Tibial artery (tissue), 4 donors: Measurements from ENCODE around the gene CDK11B.

ENCODE experiments used
- DNase-seq, 2 donors: peaks; one replicate each; pipeline ENCODE4 v3.0.0-alpha.2; 2019
- H3K27ac ChIP-seq, 2 donors: fragments of 200-600 bp; sonication (generic) in 1 of 2; 1 replicate in 1 of 2; 2 replicates in 1 of 2; pipeline ENCODE4 v1.5.1; 2018 to 2019; ENCODE audit warnings: mild to moderate bottlenecking in 1 of 2
- H3K27me3 ChIP-seq, 2 donors: fragments of 200-600 bp; sonication (generic) in 1 of 2; one replicate each; pipeline versions ENCODE4 v1.5.1 to v1.6.0; 2016 to 2019
- H3K36me3 ChIP-seq, 3 donors: fragments of 200-600 bp; sonication (generic) in 2 of 3; one replicate each; pipeline ENCODE4 v1.5.1; 2016 to 2019; ENCODE audit warnings: mild to moderate bottlenecking in 2 of 3
- H3K4me1 ChIP-seq, 4 donors: fragments of 200-600 bp; sonication (generic) in 2 of 4; 1 replicate in 3 of 4; 2 replicates in 1 of 4; pipeline ENCODE4 v1.5.1; 2016 to 2019
- H3K4me3 ChIP-seq, 2 donors: fragments of 200-600 bp; sonication (generic) in 1 of 2; 1 replicate in 1 of 2; 2 replicates in 1 of 2; pipeline ENCODE4 v1.5.1; 2018 to 2019; ENCODE audit warnings: mild to moderate bottlenecking in 2 of 2
- H3K9me3 ChIP-seq, 3 donors: fragments of 200-600 bp; sonication (generic) in 1 of 3; one replicate each; pipeline ENCODE4 v1.5.1; 2016 to 2019
- CTCF ChIP-seq, 2 experiments: fragments of 200-600 bp in 1 of 2; fragments of 450-650 bp in 1 of 2; IDR thresholded peaks; one replicate each; pipeline ENCODE4 v1.5.1; 2017 to 2019; ENCODE audit warnings: antibody characterized with exemption in 2 of 2, mild to moderate bottlenecking in 1 of 2, moderate library complexity in 1 of 2
- intact Hi-C: fragments of 100-400 bp; cut with DNase I; formaldehyde crosslinking; loops from one replicate; pipeline ENCODE4 v1.15.0; 2023; ENCODE audit warnings: low total_unique reads

The CDK11B gene

GRCh38 chr1:1625404-1625775 is 33.4 kb downstream of the CDK11B start:
- Histone ChIP-seq H3K4me1 (peaks cover 0 to 5% (median 2%) of the 10 kb centered on the region in 4 donors), H3K36me3 (peaks cover 9 to 86% (median 29%) of the 10 kb centered on the region in 3 donors), H3K27ac (no peak overlapping the region), H3K27me3 (peaks cover 0 to 29% of the 10 kb centered on the region in 2 donors), H3K4me3 (no peak overlapping the region), H3K9me3 (no peaks in the 10 kb centered on the region)
- intact Hi-C loops: no loop called here
- TF ChIP-seq CTCF (IDR thresholded peaks at IDR 0.05): no peak
- DNase-seq: no peak

GRCh38 chr1:1624443-1625403 is 34.1 kb downstream of the CDK11B start:
- Histone ChIP-seq H3K27ac (no peak overlapping the region), H3K9me3 (no peaks in the 10 kb centered on the region), H3K4me3 (no peak overlapping the region), H3K36me3 (peaks cover 9 to 93% (median 29%) of the 10 kb centered on the region in 3 donors), H3K27me3 (peaks cover 0 to 22% of the 10 kb centered on the region in 2 donors), H3K4me1 (no peaks in the 10 kb centered on the region)
- intact Hi-C loops: no loop called here
- no peak for DNase-seq
- no peak for TF ChIP-seq CTCF (IDR thresholded peaks at IDR 0.05)

GRCh38 chr1:1623631-1624442 is 35.0 kb downstream of the CDK11B start:
- no peak for DNase-seq

GRCh38 chr1:1623181-1623630 is 35.6 kb downstream of the CDK11B start:
- H3K27me3 ChIP-seq: peaks cover 0 to 7% of the 10 kb centered on the region in 2 donors
- peaks cover 5 to 94% (median 20%) of the 10 kb centered on the region in 3 donors for H3K36me3 ChIP-seq
- DNase-seq: no peak
- intact Hi-C loops: no loop called here
- H3K4me3 ChIP-seq: no peak overlapping the region
- H3K27ac ChIP-seq: no peak overlapping the region
- no peak for TF ChIP-seq CTCF (IDR thresholded peaks at IDR 0.05)
- no peaks in the 10 kb centered on the region for H3K9me3 ChIP-seq
- no peaks in the 10 kb centered on the region for H3K4me1 ChIP-seq

More at GRCh38 chr1:1623631-1624442, 35.0 kb downstream of the CDK11B start:
- Histone ChIP-seq H3K27me3 (peaks cover 0 to 13% of the 10 kb centered on the region in 2 donors), H3K4me1 (no peaks in the 10 kb centered on the region), H3K36me3 (peaks cover 9 to 94% (median 27%) of the 10 kb centered on the region in 3 donors), H3K4me3 (no peak overlapping the region), H3K27ac (no peak overlapping the region), H3K9me3 (no peaks in the 10 kb centered on the region)
- TF ChIP-seq CTCF (IDR thresholded peaks at IDR 0.05): no peak
- intact Hi-C loops: no loop called here

- no peak for DNase-seq
- Histone ChIP-seq H3K27ac (no peak overlapping the region), H3K36me3 (peaks cover under 1 to 94% (median 21%) of the 10 kb centered on the region in 3 donors), H3K9me3 (no peaks in the 10 kb centered on the region), H3K27me3 (peaks cover 0 to 2% of the 10 kb centered on the region in 2 donors), H3K4me3 (no peak overlapping the region), H3K4me1 (peaks cover 0 to 2% (median under 1%) of the 10 kb centered on the region in 4 donors)
- intact Hi-C loops: no loop called here
- TF ChIP-seq CTCF (IDR thresholded peaks at IDR 0.05): no peak
Observed at GRCh38 chr1:1622788-1623094, 36.1 kb downstream of the CDK11B start.
